ENCODE measurements around the gene MIF4GD.

MIF4GD gene

DNA sequence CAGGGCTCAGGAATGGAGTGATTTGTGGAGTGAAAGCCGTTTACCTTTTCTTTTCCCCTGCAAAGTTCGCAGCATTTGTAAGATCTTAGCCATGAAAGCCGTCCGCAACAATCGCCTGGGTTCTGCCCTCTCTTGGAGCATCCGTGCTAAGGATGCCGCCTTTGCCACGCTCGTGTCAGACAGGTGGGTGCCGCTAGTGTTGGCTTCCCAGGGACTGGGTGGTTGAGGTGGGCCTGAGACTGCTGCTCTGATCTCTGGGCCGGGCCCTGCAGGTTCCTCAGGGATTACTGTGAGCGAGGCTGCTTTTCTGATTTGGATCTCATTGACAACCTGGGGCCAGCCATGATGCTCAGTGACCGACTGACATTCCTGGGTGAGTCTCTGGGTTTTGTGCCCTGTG is 38.2 kb downstream of the MIF4GD start:
- no peak for DNase-seq (ENCODE audit: low read depth)

GRCh38 chr17:75231741-75232464 is 39.1 kb downstream of the MIF4GD start:
- no peak for DNase-seq (ENCODE audit: low read depth)

DNA sequence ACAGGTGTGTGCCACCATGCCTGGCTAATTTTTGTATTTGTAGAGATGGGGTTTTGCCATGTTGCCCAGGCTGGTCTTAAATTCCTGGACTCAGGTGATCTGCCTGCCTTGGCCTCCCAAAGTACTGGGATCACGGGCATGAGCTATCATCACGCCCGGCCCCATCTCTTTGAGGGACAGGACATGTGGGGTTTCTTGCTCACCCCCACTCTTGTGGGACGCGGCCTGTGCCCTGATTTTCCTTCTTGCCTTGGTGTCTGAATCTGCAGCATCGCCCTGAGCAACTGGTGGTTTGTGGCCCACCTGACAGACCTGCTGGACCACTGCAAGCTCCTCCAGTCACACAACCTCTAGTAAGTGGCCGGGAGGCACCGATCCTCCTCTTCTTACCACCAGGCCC is 40.0 kb downstream of the MIF4GD start:
- DNase-seq (ENCODE audit: low read depth), result no peak

- no peak for DNase-seq (ENCODE audit: low read depth)
Observed at GRCh38 chr17:75228847-75229246, 42.2 kb downstream of the MIF4GD start.

DNA sequence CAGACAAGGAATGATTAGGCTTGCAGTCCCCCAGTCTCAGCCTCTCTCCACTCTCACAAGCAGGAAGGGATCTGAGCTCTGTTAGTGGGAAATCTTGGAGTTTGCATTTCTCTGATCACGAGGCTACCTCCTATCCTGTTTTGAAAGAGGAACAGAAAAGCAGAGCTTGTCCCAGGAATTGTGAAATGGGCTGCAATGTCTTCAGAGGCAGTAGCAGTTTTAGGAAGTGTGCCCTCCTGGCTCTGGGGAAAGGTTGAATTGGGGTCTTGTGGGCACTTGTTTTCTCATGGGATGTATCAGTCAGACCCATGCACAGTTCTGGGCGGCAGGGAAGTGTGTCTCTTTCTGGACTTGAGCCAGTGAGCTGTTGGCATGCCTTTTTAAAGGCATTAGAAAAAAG is 42.7 kb downstream of the MIF4GD start:
- DNase-seq (ENCODE audit: low read depth), result no peak

DNA sequence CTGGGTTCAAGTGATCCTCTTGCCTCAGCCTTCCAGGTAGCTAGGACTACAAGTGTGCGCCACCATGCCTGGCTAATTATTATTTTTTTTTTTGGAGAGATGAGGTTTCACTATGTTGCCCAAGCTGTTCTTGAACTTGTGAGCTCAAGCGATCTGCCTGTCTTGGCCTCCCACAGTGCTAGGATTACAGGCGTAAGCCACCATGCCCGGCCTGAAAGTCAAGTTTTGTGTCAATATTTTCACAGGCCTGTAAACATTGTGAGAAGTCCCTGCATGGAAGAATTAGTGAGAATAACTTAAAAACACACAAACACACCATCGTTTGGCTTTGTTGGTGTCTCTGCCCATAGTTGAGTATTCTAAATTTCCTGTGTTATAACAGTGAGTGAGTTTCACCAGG is 43.3 kb downstream of the MIF4GD start:
- no peak for DNase-seq (ENCODE audit: low read depth)

GRCh38 chr17:75225016-75225415 is 46.0 kb downstream of the MIF4GD start:
- DNase-seq (ENCODE audit: low read depth), result no peak

- DNase-seq (ENCODE audit: low read depth), result no peak
Observed at GRCh38 chr17:75219815-75220214, 51.2 kb downstream of the MIF4GD start.

- no peak for DNase-seq (ENCODE audit: low read depth)
Observed at GRCh38 chr17:75218131-75218530, 52.9 kb downstream of the MIF4GD start.

Data from stimulated activated CD8-positive, alpha-beta memory T cell treated with anti-CD3 and anti-CD28 coated beads, Interleukin-4, amount 100 ng/mL, for 24 hours (primary cell).